Liver (tissue), 3 donors: ENCODE results near the gene ECT2.

Experiments used
- EGR1 ChIP-seq, 2 donors: IDR thresholded peaks; 2 replicates each; pipeline ENCODE4 v1.6.1; 2016 to 2018; ENCODE audit warnings: antibody characterized with exemption in 2 of 2, low read depth in 2 of 2
- FOXA1 ChIP-seq: IDR thresholded peaks from 2 replicates; pipeline ENCODE4 v1.6.1; 2016; ENCODE audit warnings: antibody characterized with exemption
- GABPA ChIP-seq, 2 donors: IDR thresholded peaks in 1 of 2; conservative IDR thresholded peaks in 1 of 2; 2 replicates each; pipeline ENCODE4 v1.6.1; 2016; ENCODE audit warnings: antibody characterized with exemption in 2 of 2, mild to moderate bottlenecking in 1 of 2, moderate library complexity in 1 of 2
- HNF4A ChIP-seq, 2 donors: conservative IDR thresholded peaks; 2 replicates each; pipeline ENCODE4 v1.6.1; 2016; ENCODE audit warnings: antibody characterized with exemption in 2 of 2, mild to moderate bottlenecking in 2 of 2
- MAX ChIP-seq: IDR thresholded peaks from 2 replicates; pipeline ENCODE4 v1.6.1; 2016; ENCODE audit warnings: antibody characterized with exemption
- RAD21 ChIP-seq, 2 donors: IDR thresholded peaks; 2 replicates each; pipeline ENCODE4 v1.6.1; 2016; ENCODE audit warnings: antibody characterized with exemption in 2 of 2, mild to moderate bottlenecking in 2 of 2
- SP1 ChIP-seq: IDR thresholded peaks from 2 replicates; pipeline ENCODE4 v1.6.1; 2018; ENCODE audit warnings: antibody characterized with exemption, mild to moderate bottlenecking
- YY1 ChIP-seq: IDR thresholded peaks from 2 replicates; pipeline ENCODE4 v1.6.1; 2016; ENCODE audit warnings: antibody characterized with exemption, mild to moderate bottlenecking
- TF ChIP-seq, protein P1 (sequence below): fragments of 150-350 bp; IDR thresholded peaks from 2 replicates; pipeline ENCODE4 v1.5.1; 2017; ENCODE audit warnings: improper control_type of control experiment, low read depth, low read length; ENCODE audit not compliant: missing input control
- TF ChIP-seq, protein P2 (sequence below): IDR thresholded peaks from 2 replicates; pipeline ENCODE4 v1.6.1; 2016; ENCODE audit warnings: antibody characterized with exemption
- donor health status: healthy.
- donor health status: healthy.

GRCh38 chr3:172751175-172751704 lies 714 bp downstream of the ECT2 start:
- TF ChIP-seq, protein P1, sequence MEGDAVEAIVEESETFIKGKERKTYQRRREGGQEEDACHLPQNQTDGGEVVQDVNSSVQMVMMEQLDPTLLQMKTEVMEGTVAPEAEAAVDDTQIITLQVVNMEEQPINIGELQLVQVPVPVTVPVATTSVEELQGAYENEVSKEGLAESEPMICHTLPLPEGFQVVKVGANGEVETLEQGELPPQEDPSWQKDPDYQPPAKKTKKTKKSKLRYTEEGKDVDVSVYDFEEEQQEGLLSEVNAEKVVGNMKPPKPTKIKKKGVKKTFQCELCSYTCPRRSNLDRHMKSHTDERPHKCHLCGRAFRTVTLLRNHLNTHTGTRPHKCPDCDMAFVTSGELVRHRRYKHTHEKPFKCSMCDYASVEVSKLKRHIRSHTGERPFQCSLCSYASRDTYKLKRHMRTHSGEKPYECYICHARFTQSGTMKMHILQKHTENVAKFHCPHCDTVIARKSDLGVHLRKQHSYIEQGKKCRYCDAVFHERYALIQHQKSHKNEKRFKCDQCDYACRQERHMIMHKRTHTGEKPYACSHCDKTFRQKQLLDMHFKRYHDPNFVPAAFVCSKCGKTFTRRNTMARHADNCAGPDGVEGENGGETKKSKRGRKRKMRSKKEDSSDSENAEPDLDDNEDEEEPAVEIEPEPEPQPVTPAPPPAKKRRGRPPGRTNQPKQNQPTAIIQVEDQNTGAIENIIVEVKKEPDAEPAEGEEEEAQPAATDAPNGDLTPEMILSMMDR = no peak
- no peak for TF ChIP-seq YY1
- no peak for TF ChIP-seq RAD21 (IDR thresholded peaks at IDR 0.05)
- TF ChIP-seq, protein P2, sequence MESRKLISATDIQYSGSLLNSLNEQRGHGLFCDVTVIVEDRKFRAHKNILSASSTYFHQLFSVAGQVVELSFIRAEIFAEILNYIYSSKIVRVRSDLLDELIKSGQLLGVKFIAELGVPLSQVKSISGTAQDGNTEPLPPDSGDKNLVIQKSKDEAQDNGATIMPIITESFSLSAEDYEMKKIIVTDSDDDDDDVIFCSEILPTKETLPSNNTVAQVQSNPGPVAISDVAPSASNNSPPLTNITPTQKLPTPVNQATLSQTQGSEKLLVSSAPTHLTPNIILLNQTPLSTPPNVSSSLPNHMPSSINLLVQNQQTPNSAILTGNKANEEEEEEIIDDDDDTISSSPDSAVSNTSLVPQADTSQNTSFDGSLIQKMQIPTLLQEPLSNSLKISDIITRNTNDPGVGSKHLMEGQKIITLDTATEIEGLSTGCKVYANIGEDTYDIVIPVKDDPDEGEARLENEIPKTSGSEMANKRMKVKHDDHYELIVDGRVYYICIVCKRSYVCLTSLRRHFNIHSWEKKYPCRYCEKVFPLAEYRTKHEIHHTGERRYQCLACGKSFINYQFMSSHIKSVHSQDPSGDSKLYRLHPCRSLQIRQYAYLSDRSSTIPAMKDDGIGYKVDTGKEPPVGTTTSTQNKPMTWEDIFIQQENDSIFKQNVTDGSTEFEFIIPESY = no peak
- no peak for TF ChIP-seq SP1
- no peak for TF ChIP-seq EGR1 (IDR thresholded peaks at IDR 0.05; ENCODE audit: low read depth in 2 of 2)
- no peak for TF ChIP-seq MAX
- no peak for TF ChIP-seq HNF4A (conservative IDR thresholded peaks at IDR 0.05)
- no peak for TF ChIP-seq FOXA1
- no peak for TF ChIP-seq GABPA (IDR thresholded peaks at IDR 0.05 in 1 of 2, conservative IDR thresholded peaks at IDR 0.05 in 1 of 2)
